Suppressor macrophage treated with lipopolysaccharide for 4 hours (primary cell): ENCODE measurements around the gene HDAC4.

Experiments used
- DNase-seq: peaks from one replicate; pipeline ENCODE4 v3.0.0-alpha.2; 2020

HDAC4 gene

GRCh38 chr2:239395524-239395923, 5.3 kb downstream of the HDAC4 start:
- no peak for DNase-seq

- no peak for DNase-seq
Observed at GRCh38 chr2:239394978-239395377, 5.8 kb downstream of the HDAC4 start.

- no peak for DNase-seq
Observed at GRCh38 chr2:239394346-239394945, 6.4 kb downstream of the HDAC4 start.

- no peak for DNase-seq
Observed at GRCh38 chr2:239393941-239394340, 6.9 kb downstream of the HDAC4 start.

- DNase-seq, result peak; percentile 15
Observed at GRCh38 chr2:239393388-239393940, 7.4 kb downstream of the HDAC4 start.

GRCh38 chr2:239392688-239393387, 8.0 kb downstream of the HDAC4 start:
- DNase-seq, result no peak

- no peak for DNase-seq
Observed at GRCh38 chr2:239392072-239392357, 8.8 kb downstream of the HDAC4 start.

- DNase-seq, result no peak
Observed at GRCh38 chr2:239391286-239392071, 9.3 kb downstream of the HDAC4 start.

- DNase-seq, result no peak
Observed at GRCh38 chr2:239390546-239391285, 10.1 kb downstream of the HDAC4 start.

GRCh38 chr2:239389414-239390329, 11.1 kb downstream of the HDAC4 start:
- DNase-seq, result no peak

- DNase-seq, result no peak
Observed at GRCh38 chr2:239388236-239389151, 12.3 kb downstream of the HDAC4 start.

- no peak for DNase-seq
Observed at GRCh38 chr2:239387811-239388210, 13.0 kb downstream of the HDAC4 start.

GRCh38 chr2:239386872-239387445, 13.9 kb downstream of the HDAC4 start:
- no peak for DNase-seq

- no peak for DNase-seq
Observed at GRCh38 chr2:239386001-239386670, 14.7 kb downstream of the HDAC4 start.

- DNase-seq, result no peak
Observed at GRCh38 chr2:239385096-239386000, 15.5 kb downstream of the HDAC4 start.

GRCh38 chr2:239383759-239384156, 17.1 kb downstream of the HDAC4 start:
- no peak for DNase-seq

- no peak for DNase-seq
Observed at GRCh38 chr2:239383036-239383758, 17.6 kb downstream of the HDAC4 start.

- no peak for DNase-seq
Observed at GRCh38 chr2:239382384-239382880, 18.4 kb downstream of the HDAC4 start.
